ENCODE results near the gene SLC25A31.
A peak's percentile ranks its signal among the peaks of the same experiment; 100 is the strongest.

Gene SLC25A31

DNA sequence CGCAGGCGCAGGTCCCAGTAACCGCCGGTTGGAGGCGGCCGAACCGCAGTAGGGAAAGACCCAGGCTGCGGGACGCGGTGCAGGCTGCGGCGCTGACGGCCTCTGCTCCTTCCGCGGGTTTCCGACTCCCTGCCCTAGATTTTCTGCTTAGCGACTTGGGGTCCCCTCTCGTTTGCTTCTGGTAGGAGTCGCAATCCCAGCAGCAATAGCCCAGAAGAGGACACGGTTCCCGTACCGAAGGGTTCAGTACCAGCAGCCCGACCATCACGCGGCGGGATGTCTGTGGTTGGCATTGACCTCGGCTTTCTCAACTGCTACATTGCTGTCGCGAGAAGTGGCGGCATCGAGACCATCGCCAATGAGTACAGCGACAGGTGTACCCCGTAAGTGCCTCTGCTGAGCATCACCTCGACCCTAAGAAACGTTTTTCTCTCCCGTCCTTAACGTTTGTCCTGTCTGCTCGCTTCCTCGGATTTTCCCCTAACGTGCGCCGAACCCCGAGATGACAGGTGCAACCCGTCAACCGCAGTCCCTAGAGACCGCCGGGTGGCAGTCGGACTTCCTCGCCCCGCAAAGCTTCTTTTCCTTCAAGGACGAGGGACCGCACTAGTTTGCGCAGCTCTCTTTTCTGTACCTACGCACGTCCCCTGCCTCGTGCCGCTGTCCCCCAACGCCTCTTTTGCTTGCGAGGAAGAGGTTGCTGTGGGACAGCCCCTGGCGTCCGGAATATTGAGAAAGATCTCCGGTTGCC lies 52.2 kb downstream of the SLC25A31 start, which contains the start of gene HSPA4L:
Gene HSPA4L (plus strand): TSS at position 48 of the 751 bp plus-strand sequence. CDS start 229 bp downstream, at position 277.
- Histone ChIP-seq H2AFZ (ENCODE audit: low read depth, low read length) (peak within 1 kb of the TSS; percentile 66), H3K27me3 (ENCODE audit: insufficient read depth, low read length) (no peaks in the 10 kb centered on the region), H3K4me1 (ENCODE audit: insufficient read depth, low read length) (peaks cover 16% of the 10 kb centered on the region), H3K4me3 (ENCODE audit: low read length) (peak within 1 kb of the TSS; percentile 79), H3K9me3 (ENCODE audit: low read length) (peaks cover 2% of the 10 kb centered on the region), H3K36me3 (ENCODE audit: insufficient read depth, low read length) (no peaks in the 10 kb centered on the region)

- Histone ChIP-seq H2AFZ (ENCODE audit: low read depth, low read length) (peak overlapping the region; percentile 66), H3K4me3 (ENCODE audit: low read length) (peak overlapping the region; percentile 79), H3K27me3 (ENCODE audit: insufficient read depth, low read length) (no peaks in the 10 kb centered on the region), H3K9me3 (ENCODE audit: low read length) (peaks cover 2% of the 10 kb centered on the region), H3K36me3 (ENCODE audit: insufficient read depth, low read length) (no peaks in the 10 kb centered on the region), H3K4me1 (ENCODE audit: insufficient read depth, low read length) (peaks cover 12% of the 10 kb centered on the region)
These were observed 53.0 kb downstream of the SLC25A31 start for GRCh38 chr4:127783026-127783769.

DNA sequence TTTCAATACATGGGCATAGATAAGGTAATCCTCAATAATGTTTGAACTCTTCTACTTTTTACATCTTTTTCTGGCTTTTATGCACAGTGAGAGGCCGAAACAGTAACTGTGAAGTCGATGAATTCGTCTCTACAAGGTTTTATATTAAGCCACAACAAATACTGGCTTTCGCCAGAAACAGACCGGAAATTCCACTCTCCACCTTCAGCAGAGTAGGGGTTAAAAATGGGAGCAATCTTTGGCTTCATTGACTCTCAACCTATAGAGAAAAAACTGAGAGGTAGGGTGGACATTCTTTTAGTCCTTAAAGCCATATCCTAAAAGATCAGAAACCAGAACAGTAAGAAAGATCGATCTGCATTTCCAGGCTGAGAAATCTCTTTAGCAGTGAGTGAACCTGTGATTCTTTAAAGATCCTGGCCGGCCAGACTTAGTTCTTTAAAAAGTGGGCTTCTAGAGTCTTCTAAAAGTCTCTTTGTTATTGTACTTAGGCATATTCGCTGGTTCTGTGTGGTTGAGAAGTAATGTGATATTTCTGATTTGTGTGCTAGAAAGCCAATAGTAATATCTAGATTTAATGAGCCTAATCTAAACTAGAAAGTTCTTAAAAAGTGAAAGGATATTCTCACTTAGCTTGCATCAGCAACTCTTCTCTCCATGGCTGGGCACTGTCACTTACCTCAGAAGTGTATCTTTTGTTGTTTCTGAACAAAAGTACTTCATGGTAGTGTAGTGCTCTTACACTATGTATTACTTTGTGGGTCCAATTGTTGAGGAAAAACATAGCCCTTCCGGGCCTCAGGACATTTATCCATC lies 54.0 kb downstream of the SLC25A31 start:
- H3K4me1 ChIP-seq (ENCODE audit: insufficient read depth, low read length), result peaks cover 11% of the 10 kb centered on the region
- peaks cover 6% of the 10 kb centered on the region for H3K9me3 ChIP-seq (ENCODE audit: low read length)
- peak overlapping the region; percentile 79 for H3K4me3 ChIP-seq (ENCODE audit: low read length)
- H2AFZ ChIP-seq (ENCODE audit: low read depth, low read length), result no peak overlapping the region
- no peaks in the 10 kb centered on the region for H3K36me3 ChIP-seq (ENCODE audit: insufficient read depth, low read length)
- H3K27me3 ChIP-seq (ENCODE audit: insufficient read depth, low read length), result no peaks in the 10 kb centered on the region

DNA sequence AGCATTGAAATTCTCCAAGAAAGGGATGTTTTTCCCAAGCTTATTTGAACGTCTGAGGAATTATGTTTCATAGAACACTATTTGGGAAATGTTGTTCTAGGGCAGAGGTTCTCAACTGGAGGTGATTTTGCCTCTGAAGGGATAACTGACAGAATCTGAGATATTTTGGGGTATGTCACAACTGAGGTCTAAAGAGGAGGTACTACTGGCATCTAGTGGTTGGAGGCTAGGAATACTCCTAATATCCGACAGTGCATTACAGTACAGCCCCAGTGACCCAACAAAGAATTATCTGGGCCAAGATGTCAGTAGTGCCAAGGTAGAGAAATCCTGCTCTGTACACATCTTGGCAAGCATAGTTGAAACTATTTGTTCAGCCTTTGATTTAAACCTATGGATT lies 58.3 kb downstream of the SLC25A31 start:
- H3K4me3 ChIP-seq (ENCODE audit: low read length), result no peak overlapping the region
- peaks cover 6% of the 10 kb centered on the region for H3K9me3 ChIP-seq (ENCODE audit: low read length)
- H3K36me3 ChIP-seq (ENCODE audit: insufficient read depth, low read length), result no peaks in the 10 kb centered on the region
- no peaks in the 10 kb centered on the region for H3K27me3 ChIP-seq (ENCODE audit: insufficient read depth, low read length)
- peaks cover 10% of the 10 kb centered on the region for H3K4me1 ChIP-seq (ENCODE audit: insufficient read depth, low read length)
- no peak overlapping the region for H2AFZ ChIP-seq (ENCODE audit: low read depth, low read length)

DNA sequence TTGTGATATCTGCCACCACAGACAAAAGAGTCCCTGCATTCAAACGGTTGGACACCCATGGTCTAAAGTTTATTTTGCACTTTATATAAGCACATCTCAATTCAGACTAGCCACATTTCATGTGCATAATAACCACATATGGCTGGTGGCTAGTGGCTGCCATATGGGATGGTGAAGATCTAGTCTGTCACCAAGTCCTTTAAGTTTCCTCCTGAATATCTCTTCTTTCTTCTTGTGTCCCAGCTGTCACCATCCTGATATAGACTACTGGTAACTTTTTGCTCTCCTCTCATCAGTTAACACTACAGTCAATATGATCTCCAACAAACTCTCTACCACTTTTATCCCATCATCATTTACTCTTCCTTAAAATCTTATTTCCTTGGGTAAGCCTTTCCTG lies 61.2 kb downstream of the SLC25A31 start:
- H3K27me3 ChIP-seq (ENCODE audit: insufficient read depth, low read length), result no peaks in the 10 kb centered on the region
- peaks cover 9% of the 10 kb centered on the region for H3K36me3 ChIP-seq (ENCODE audit: insufficient read depth, low read length)
- H3K4me3 ChIP-seq (ENCODE audit: low read length), result no peak overlapping the region
- H3K9me3 ChIP-seq (ENCODE audit: low read length), result peaks cover 6% of the 10 kb centered on the region
- no peaks in the 10 kb centered on the region for H3K4me1 ChIP-seq (ENCODE audit: insufficient read depth, low read length)
- no peak overlapping the region for H2AFZ ChIP-seq (ENCODE audit: low read depth, low read length)

GRCh38 chr4:127793528-127793927 lies 63.3 kb downstream of the SLC25A31 start:
- Histone ChIP-seq H3K27me3 (ENCODE audit: insufficient read depth, low read length) (no peaks in the 10 kb centered on the region), H3K36me3 (ENCODE audit: insufficient read depth, low read length) (peaks cover 19% of the 10 kb centered on the region), H3K4me3 (ENCODE audit: low read length) (no peak overlapping the region), H3K9me3 (ENCODE audit: low read length) (peaks cover 2% of the 10 kb centered on the region), H3K4me1 (ENCODE audit: insufficient read depth, low read length) (no peaks in the 10 kb centered on the region), H2AFZ (ENCODE audit: low read depth, low read length) (no peak overlapping the region)

DNA sequence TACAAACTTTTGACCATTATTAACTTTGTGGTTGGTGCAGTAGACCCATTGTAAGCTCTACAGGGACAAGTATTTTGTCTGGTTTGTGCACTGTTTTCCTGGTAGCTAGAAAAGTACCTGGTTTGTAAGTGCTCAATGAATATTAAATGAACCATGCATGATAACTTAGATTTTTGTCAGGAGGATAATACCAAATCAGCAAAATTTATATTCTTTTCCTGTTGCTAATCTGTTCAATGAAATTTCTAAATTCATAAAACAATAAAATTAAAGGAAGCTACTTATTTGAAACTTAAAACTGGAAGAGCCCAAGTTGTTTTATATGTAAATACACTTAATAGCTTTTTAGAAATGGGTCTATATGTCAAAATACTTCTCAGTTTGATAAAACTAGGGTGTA lies 69.5 kb downstream of the SLC25A31 start:
- no peaks in the 10 kb centered on the region for H3K9me3 ChIP-seq (ENCODE audit: low read length)
- no peak overlapping the region for H2AFZ ChIP-seq (ENCODE audit: low read depth, low read length)
- H3K36me3 ChIP-seq (ENCODE audit: insufficient read depth, low read length), result peaks cover 65% of the 10 kb centered on the region
- H3K4me3 ChIP-seq (ENCODE audit: low read length), result no peak overlapping the region
- no peaks in the 10 kb centered on the region for H3K4me1 ChIP-seq (ENCODE audit: insufficient read depth, low read length)
- no peaks in the 10 kb centered on the region for H3K27me3 ChIP-seq (ENCODE audit: insufficient read depth, low read length)

DNA sequence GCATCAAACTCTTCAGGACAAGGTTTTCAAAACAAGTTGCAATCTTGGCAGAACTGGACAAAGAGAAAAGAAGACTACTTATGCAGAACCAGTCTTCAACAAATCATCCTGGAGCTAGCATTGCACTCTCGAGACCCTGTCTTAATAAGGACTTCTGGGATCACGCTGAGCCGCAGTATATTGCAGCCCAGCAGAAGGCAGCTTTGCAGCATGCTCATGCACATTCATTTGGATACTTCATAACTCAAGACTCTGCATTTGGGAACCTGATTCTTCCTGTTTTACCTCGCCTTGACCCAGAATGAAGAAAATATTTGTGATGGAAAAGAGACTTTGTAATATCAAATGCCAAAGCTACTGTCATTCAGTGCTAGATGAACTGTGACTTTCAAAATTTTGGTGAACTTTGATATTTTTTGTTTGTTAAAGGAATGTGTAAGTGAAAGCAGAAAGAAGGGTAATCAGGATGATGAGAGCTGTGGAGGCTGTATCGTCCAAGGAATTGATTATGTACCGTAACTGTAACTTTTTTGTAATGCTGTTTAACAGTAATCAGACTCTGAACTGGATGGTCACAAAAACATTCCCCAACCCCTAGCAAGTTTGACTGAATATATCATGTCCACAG lies 79.1 kb downstream of the SLC25A31 start:
- Histone ChIP-seq H2AFZ (ENCODE audit: low read depth, low read length) (no peak overlapping the region), H3K4me1 (ENCODE audit: insufficient read depth, low read length) (no peaks in the 10 kb centered on the region), H3K9me3 (ENCODE audit: low read length) (no peaks in the 10 kb centered on the region), H3K36me3 (ENCODE audit: insufficient read depth, low read length) (peaks cover 51% of the 10 kb centered on the region), H3K27me3 (ENCODE audit: insufficient read depth, low read length) (no peaks in the 10 kb centered on the region), H3K4me3 (ENCODE audit: low read length) (no peak overlapping the region)

GRCh38 chr4:127810551-127810950 lies 80.4 kb downstream of the SLC25A31 start:
- Histone ChIP-seq H3K4me1 (ENCODE audit: insufficient read depth, low read length) (no peaks in the 10 kb centered on the region), H3K9me3 (ENCODE audit: low read length) (no peaks in the 10 kb centered on the region), H3K36me3 (ENCODE audit: insufficient read depth, low read length) (peaks cover 42% of the 10 kb centered on the region), H3K4me3 (ENCODE audit: low read length) (no peak overlapping the region), H2AFZ (ENCODE audit: low read depth, low read length) (no peak overlapping the region), H3K27me3 (ENCODE audit: insufficient read depth, low read length) (no peaks in the 10 kb centered on the region)

GRCh38 chr4:127822430-127822829 lies 92.2 kb downstream of the SLC25A31 start:
- Histone ChIP-seq H3K9me3 (ENCODE audit: low read length) (no peaks in the 10 kb centered on the region), H3K4me1 (ENCODE audit: insufficient read depth, low read length) (no peaks in the 10 kb centered on the region), H2AFZ (ENCODE audit: low read depth, low read length) (no peak overlapping the region), H3K4me3 (ENCODE audit: low read length) (no peak overlapping the region), H3K36me3 (ENCODE audit: insufficient read depth, low read length) (peaks cover 49% of the 10 kb centered on the region), H3K27me3 (ENCODE audit: insufficient read depth, low read length) (no peaks in the 10 kb centered on the region)
